Loucy (cell line): ENCODE results near the gene GNS.
A peak's percentile ranks its signal among the peaks of the same experiment; 100 is the strongest.

Experiments
- H2AFZ ChIP-seq: fragments of 200-600 bp; sonication (generic); 2 replicates; pipeline ENCODE4 v1.6.0; 2016; ENCODE audit warnings: antibody characterized with exemption, mild to moderate bottlenecking, low read length, moderate library complexity
- H3F3A ChIP-seq: fragments of 200-600 bp; 2 replicates; pipeline ENCODE4 v1.6.0; 2016; ENCODE audit warnings: antibody characterized with exemption, low read depth, mild to moderate bottlenecking
- H3K27me3 ChIP-seq: fragments of 200-600 bp; sonication (generic); 2 replicates; pipeline ENCODE4 v1.6.1; 2014; ENCODE audit warnings: low read length, mild to moderate bottlenecking; ENCODE audit not compliant: insufficient read depth, poor library complexity, severe bottlenecking
- H3K36me3 ChIP-seq: fragments of 200-600 bp; sonication (generic); 2 replicates; pipeline ENCODE4 v1.6.1; 2016; ENCODE audit warnings: low read length; ENCODE audit not compliant: insufficient read depth
- H3K4me1 ChIP-seq: fragments of 200-600 bp; sonication (generic); 2 replicates; pipeline ENCODE4 v1.5.1; 2014; ENCODE audit warnings: low read length, mild to moderate bottlenecking; ENCODE audit not compliant: insufficient read depth, poor library complexity, severe bottlenecking
- H3K4me2 ChIP-seq: fragments of 200-600 bp; sonication (generic); 2 replicates; pipeline ENCODE4 v1.6.0; 2014; ENCODE audit warnings: antibody characterized with exemption, low read length, low read depth, mild to moderate bottlenecking; ENCODE audit not compliant: poor library complexity, severe bottlenecking
- H3K4me3 ChIP-seq: fragments of 200-600 bp; sonication (generic); 2 replicates; pipeline ENCODE4 v1.5.1; 2014; ENCODE audit warnings: low read length, mild to moderate bottlenecking, mixed read lengths; ENCODE audit not compliant: poor library complexity, severe bottlenecking
- H3K79me2 ChIP-seq: fragments of 200-600 bp; sonication (generic); 2 replicates; pipeline ENCODE4 v1.6.1; 2014; ENCODE audit warnings: low read length; ENCODE audit not compliant: insufficient read depth
- H3K9ac ChIP-seq: fragments of 200-600 bp; sonication (generic); 2 replicates; pipeline ENCODE4 v1.6.0; 2014; ENCODE audit warnings: mild to moderate bottlenecking, low read depth, low read length, moderate library complexity; ENCODE audit not compliant: poor library complexity, severe bottlenecking
- H3K9me2 ChIP-seq: fragments of 200-600 bp; sonication (generic); replicated peaks from 2 replicates; pipeline ENCODE4 v1.6.1; 2016; ENCODE audit warnings: low read depth, low read length, mixed read lengths
- H3K9me3 ChIP-seq: fragments of 200-600 bp; sonication (generic); 2 replicates; pipeline ENCODE4 v1.6.1; 2014; ENCODE audit warnings: mild to moderate bottlenecking, antibody characterized with exemption, low read length, low read depth; ENCODE audit not compliant: insufficient read depth
- H4K20me1 ChIP-seq: fragments of 200-600 bp; sonication (generic); 2 replicates; pipeline ENCODE4 v1.6.0; 2014; ENCODE audit warnings: antibody characterized with exemption, low read length, mild to moderate bottlenecking; ENCODE audit not compliant: insufficient read depth, poor library complexity, severe bottlenecking
- EZH2phosphoT487 ChIP-seq: fragments of 200-600 bp; IDR thresholded peaks from 2 replicates; pipeline ENCODE4 v1.6.1; 2018; ENCODE audit warnings: antibody characterized with exemption, mild to moderate bottlenecking, moderate library complexity, borderline replicate concordance
- TF ChIP-seq, protein P1 (sequence below): fragments of 200-600 bp; sonication (generic); conservative IDR thresholded peaks from 2 replicates; pipeline ENCODE4 v1.5.1; 2014; ENCODE audit warnings: mild to moderate bottlenecking, antibody characterized with exemption, low read length

GNS gene

GRCh38 chr12:64733857-64734256 lies 25.3 kb downstream of the GNS start:
- Histone ChIP-seq H3K9ac (no peak overlapping the region), H3K9me3 (no peaks in the 10 kb centered on the region), H3K27me3 (no peaks in the 10 kb centered on the region), H3K9me2 (no peaks in the 10 kb centered on the region), H3K4me1 (peaks cover 24% of the 10 kb centered on the region), H3K4me3 (no peak overlapping the region), H4K20me1 (no peaks in the 10 kb centered on the region), H3F3A (no peaks in the 10 kb centered on the region; the same call in 1 of the 2 replicates), H2AFZ (no peak overlapping the region), H3K36me3 (peaks cover 32% of the 10 kb centered on the region; the same call in 1 of the 2 replicates), H3K79me2 (no peaks in the 10 kb centered on the region), H3K4me2 (no peak overlapping the region)
- no peak for TF ChIP-seq EZH2phosphoT487
- TF ChIP-seq, protein P1, sequence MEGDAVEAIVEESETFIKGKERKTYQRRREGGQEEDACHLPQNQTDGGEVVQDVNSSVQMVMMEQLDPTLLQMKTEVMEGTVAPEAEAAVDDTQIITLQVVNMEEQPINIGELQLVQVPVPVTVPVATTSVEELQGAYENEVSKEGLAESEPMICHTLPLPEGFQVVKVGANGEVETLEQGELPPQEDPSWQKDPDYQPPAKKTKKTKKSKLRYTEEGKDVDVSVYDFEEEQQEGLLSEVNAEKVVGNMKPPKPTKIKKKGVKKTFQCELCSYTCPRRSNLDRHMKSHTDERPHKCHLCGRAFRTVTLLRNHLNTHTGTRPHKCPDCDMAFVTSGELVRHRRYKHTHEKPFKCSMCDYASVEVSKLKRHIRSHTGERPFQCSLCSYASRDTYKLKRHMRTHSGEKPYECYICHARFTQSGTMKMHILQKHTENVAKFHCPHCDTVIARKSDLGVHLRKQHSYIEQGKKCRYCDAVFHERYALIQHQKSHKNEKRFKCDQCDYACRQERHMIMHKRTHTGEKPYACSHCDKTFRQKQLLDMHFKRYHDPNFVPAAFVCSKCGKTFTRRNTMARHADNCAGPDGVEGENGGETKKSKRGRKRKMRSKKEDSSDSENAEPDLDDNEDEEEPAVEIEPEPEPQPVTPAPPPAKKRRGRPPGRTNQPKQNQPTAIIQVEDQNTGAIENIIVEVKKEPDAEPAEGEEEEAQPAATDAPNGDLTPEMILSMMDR, result no peak

GRCh38 chr12:64731683-64732082 lies 27.5 kb downstream of the GNS start:
- peaks cover 17% of the 10 kb centered on the region for H3K4me1 ChIP-seq
- H3K4me2 ChIP-seq, result no peak overlapping the region
- no peak overlapping the region for H3K4me3 ChIP-seq
- no peak for TF ChIP-seq EZH2phosphoT487
- TF ChIP-seq, protein P1, result no peak
- H3K79me2 ChIP-seq, result no peaks in the 10 kb centered on the region
- no peak overlapping the region for H2AFZ ChIP-seq
- no peak overlapping the region for H3K9ac ChIP-seq
- H3K9me2 ChIP-seq, result no peaks in the 10 kb centered on the region
- no peaks in the 10 kb centered on the region for H3K27me3 ChIP-seq
- no peaks in the 10 kb centered on the region for H3K9me3 ChIP-seq
- no peaks in the 10 kb centered on the region for H4K20me1 ChIP-seq
- no peaks in the 10 kb centered on the region; the same call in 1 of the 2 replicates for H3F3A ChIP-seq
- peaks cover 24% of the 10 kb centered on the region; the same call in 1 of the 2 replicates for H3K36me3 ChIP-seq

- Histone ChIP-seq H3K4me3 (peak overlapping the region; percentile 5), H3K79me2 (no peaks in the 10 kb centered on the region), H3F3A (no peaks in the 10 kb centered on the region; the same call in 1 of the 2 replicates), H3K4me2 (peak overlapping the region; percentile 37), H3K36me3 (peaks cover 13% of the 10 kb centered on the region; the same call in 1 of the 2 replicates), H3K9me3 (no peaks in the 10 kb centered on the region), H4K20me1 (no peaks in the 10 kb centered on the region), H3K27me3 (no peaks in the 10 kb centered on the region), H2AFZ (no peak overlapping the region), H3K9me2 (no peaks in the 10 kb centered on the region), H3K9ac (peak overlapping the region; percentile 20), H3K4me1 (peaks cover 17% of the 10 kb centered on the region)
- TF ChIP-seq, protein P1, result no peak
- no peak for TF ChIP-seq EZH2phosphoT487
Measured at GRCh38 chr12:64730588-64730969, 28.6 kb downstream of the GNS start.
